H1 (cell line): ENCODE data around the gene CCNJ. TPM values are rescaled to one million over a fixed set of nuclear protein-coding genes. Genes with fewer than 3 reads are reported as not detected.

Experiments
- CEBPB ChIP-seq: IDR thresholded peaks from 2 replicates; pipeline ENCODE4 v1.6.1; 2012; ENCODE audit warnings: low read depth, low read length
- SAP30 ChIP-seq: fragments of 300-600 bp; sonication (generic); IDR thresholded peaks from 2 replicates; pipeline ENCODE4 v1.7.1; 2012; ENCODE audit warnings: low read length, moderate library complexity, mild to moderate bottlenecking, inconsistent platforms; ENCODE audit not compliant: insufficient read depth, insufficient replicate concordance
- TAF1 ChIP-seq: IDR thresholded peaks from 2 replicates; pipeline ENCODE4 v1.6.1; 2011; ENCODE audit warnings: mild to moderate bottlenecking, low read depth, low read length
- polyA plus RNA-seq, 7 experiments: library from polyadenylated mRNA; depleted of rRNA in 3 of 7; stranded (reverse) in 5 of 7; unstranded in 2 of 7; fragments of >200 nt in 5 of 7; fragments of 200-250 nt in 2 of 7; gene quantifications; 1 replicate in 5 of 7; 2 replicates in 1 of 7; 4 replicates in 1 of 7; pipeline versions ENCODE4 v1.2.1 to v1.2.3, GENCODE V29; 2011 to 2013; ENCODE audit warnings: missing spikeins in 2 of 7, mixed read lengths in 2 of 7
- total RNA-seq: library from RNA; stranded (reverse); fragmentation: NEBNext Ultra II Directional; extraction: Animal tissue kit (Norgen Biotek cat#: 25700); gene quantifications from 2 replicates; pipeline ENCODE4 v1.2.1, GENCODE V29; 2021

CCNJ gene
- total and polyA plus RNA-seq, 2 of the 8 experiments (the other 6 are each of a cell fraction or from before 2014, with no cell fraction given) = 31.4 to 34.7 TPM

DNA sequence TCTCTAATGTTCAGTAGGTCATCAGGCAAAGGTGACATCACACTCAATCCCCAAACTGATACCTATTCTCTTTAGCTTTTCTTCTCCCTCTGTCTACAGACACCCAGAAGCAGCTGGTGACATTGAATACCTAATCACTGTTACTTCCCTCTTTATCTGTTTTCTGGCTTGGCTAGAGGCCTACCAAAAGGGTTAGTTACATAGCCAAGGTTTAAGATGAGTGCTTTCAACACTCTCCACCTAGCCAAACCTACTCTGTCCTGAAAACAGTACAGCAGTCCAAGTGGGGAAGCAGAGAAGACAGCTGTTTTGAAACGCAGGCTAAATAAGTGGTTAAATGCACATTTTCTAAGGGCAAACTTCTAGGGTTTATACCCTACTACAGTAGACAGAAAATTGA is 39.4 kb downstream of the CCNJ start (continued):
- no peak for TF ChIP-seq SAP30
- TF ChIP-seq TAF1 = no peak
- no peak for TF ChIP-seq CEBPB
